HG02610 (cell line): ENCODE results near the gene P4HA1.
"Not testable (repeated sequence)": the region's sequence is repeated elsewhere in the genome, so short reads cannot be mapped to it uniquely, and the experiment has no call there.

Experiments used
- ATAC-seq: cut with Tn5 transposase; IDR thresholded peaks from one replicate; pipeline ENCODE4 v1.9.1; 2021; ENCODE audit warnings: mild to moderate bottlenecking, moderate library complexity; ENCODE audit not compliant: unreplicated experiment

The P4HA1 gene

DNA sequence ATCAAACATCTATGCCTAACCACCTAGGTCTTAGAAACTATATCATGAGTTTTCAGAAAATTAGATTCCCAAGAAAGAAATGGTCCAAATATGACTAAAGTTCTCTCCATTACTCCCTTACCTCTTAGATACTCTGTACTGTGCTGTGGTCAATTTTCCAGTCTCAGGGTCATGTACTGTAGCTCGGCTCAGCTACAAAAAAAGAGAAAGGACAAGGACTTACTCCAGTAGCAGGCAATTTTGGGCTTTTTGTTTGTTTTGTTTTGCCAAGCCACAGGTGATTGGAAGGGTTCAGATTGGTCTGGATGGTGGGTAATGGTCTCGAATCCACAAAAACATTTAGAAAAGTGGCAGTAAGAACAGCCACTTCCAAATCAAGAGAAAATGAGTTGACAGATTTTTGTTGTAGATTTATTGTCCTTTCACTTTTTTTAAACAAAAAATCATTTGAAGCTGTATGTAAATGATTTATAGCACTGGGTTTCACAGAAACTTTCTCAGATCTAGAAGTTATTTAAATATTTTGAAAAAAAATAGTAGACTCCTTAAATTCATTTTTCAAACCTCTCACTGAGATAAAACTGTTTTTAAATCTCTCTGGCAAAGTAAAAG lies 52.8 kb downstream of the P4HA1 start:
- ATAC-seq = no peak

DNA sequence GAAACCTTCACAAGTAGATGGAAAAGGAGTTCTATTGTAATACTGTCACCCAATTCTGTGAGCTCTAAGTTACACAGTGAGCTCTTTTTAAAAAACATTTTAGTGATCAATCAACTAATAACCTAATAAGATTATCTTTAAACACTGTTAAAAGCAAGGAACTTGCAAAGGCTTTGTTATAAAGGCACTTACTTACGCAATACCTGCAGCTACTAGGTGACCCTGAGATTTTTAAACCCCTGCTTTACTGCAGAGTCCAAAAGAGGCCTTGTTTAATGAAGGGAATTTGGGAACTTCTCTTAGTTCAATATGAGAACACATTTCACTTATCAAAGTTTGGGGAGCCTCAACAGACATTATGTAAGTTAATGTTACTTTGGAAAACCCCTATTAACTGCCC lies 53.3 kb downstream of the P4HA1 start:
- ATAC-seq = no peak

- no peak for ATAC-seq
Measured at GRCh38 chr10:73042130-73042529, 54.5 kb downstream of the P4HA1 start.

- no peak for ATAC-seq
Measured at GRCh38 chr10:73039635-73040034, 57.0 kb downstream of the P4HA1 start.

GRCh38 chr10:73036285-73036684 lies 60.4 kb downstream of the P4HA1 start:
- ATAC-seq = not testable (repeated sequence)

GRCh38 chr10:73032536-73032935 lies 64.1 kb downstream of the P4HA1 start:
- no peak for ATAC-seq

- not testable (repeated sequence) for ATAC-seq
Measured at GRCh38 chr10:73026623-73027022, 70.0 kb downstream of the P4HA1 start.

- ATAC-seq = not testable (repeated sequence)
Measured at GRCh38 chr10:73023455-73024070, 73.1 kb downstream of the P4HA1 start.

DNA sequence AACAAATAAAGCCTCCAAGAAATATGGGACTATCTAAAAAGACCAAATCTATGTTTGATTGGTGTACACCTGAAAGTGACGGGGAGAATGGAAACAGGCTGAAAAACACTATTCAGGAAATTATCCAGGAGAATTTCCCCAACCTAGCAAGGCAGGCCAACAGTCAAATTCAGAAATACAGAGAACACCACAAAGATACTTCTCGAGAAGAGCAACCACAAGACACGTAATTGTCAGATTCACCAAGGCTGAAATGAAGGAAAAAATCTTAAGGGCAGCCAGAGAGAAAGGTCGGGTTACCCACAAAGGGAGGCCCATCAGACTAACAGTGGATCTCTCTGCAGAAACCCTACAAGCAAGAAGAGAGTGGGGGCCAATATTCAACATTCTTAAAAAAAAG lies 73.7 kb downstream of the P4HA1 start:
- ATAC-seq = not testable (repeated sequence)

DNA sequence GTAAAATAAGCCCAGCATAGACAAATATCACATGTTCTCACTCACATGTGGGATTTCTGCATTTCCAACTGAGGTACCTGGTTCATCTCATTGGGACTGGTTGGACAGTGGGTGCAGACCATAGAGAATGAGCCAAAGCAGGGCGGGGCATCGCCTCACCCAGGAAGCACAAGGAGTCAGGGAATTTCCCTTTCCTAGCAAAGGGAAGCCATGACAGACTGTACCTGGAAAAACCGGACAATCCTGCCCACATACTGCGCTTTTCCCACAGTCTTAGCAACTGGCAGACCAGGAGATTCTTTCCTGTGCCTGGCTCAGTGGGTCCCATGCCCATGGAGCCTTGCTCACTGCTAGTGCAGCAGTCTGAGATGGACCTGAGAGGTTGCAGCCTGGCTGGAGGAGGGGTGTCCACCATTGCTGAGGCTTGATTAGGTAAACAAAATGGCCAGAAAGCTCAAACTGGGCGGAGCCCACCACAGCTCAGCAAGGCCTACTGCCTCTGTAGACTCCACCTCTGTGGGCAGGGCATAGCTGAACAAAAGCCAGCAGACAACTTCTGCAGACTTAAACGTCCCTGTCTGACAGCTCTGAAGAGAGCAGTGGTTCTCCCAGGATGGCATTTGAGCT lies 75.0 kb downstream of the P4HA1 start:
- ATAC-seq = not testable (repeated sequence)

- no peak for ATAC-seq
Measured at GRCh38 chr10:73021050-73021449, 75.6 kb downstream of the P4HA1 start.

- no peak for ATAC-seq
Measured at GRCh38 chr10:73019100-73019499, 77.6 kb downstream of the P4HA1 start.

DNA sequence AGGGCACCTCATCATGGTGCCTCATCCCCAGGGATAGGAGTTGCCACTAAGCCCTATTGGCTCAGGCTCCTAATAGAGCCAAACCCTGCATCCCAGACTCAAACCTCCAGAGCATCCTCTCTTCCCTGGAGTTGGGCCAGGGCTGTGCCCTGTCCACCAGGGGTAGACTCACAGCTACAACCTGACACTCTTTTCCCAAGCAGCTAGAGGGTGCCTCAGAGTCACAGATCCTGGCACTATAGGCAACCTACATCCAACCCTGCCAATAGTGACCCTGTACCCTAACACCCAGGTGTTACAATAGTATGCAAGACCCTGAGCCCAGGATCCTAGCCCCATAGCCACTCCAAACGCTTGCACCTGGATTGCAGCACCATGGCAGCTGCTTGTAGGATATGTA lies 78.0 kb downstream of the P4HA1 start:
- ATAC-seq = no peak

- ATAC-seq = no peak
Measured at GRCh38 chr10:73017955-73018480, 78.6 kb downstream of the P4HA1 start.

- ATAC-seq = no peak
Measured at GRCh38 chr10:73015779-73016178, 80.9 kb downstream of the P4HA1 start.

GRCh38 chr10:73003822-73004221 lies 92.8 kb downstream of the P4HA1 start:
- ATAC-seq = no peak

DNA sequence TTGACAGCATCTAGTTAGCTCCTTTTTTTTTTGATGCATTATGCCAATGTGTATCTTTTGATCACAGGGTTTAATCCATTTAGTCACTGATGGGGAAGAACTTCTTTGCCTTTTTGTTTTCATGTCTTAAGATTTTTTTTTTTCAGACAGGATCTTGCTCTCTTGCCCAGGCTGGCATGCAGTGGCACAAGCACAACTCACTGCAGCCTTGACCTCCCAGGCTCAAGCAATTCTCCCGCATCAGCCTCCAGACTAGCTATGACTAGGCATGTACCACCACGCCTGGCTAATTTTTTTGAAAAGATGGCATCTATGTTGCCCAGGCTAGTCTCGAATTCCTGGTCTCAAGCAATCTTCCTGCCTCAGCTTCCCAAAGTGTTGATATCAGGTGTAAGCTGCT lies 95.7 kb downstream of the P4HA1 start:
- ATAC-seq = no peak

GRCh38 chr10:72997099-72997498 lies 99.6 kb downstream of the P4HA1 start:
- no peak for ATAC-seq

DNA sequence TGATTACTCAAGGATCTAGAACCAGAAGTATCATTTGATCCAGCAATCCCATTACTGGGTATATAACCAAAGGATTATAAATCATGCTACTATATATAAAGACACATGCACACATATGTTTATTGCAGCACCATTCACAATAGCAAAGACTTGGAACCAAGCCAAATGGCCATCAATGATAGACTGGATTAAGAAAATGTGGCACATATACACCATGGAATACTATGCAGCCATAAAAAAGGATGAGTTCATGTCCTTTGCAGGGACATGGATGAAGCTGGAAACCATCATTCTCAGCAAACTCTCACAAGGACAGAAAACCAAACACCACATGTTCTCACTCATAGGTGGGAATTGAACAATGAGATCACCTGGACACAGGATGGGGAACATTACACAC lies 101.2 kb downstream of the P4HA1 start:
- not testable (repeated sequence) for ATAC-seq

DNA sequence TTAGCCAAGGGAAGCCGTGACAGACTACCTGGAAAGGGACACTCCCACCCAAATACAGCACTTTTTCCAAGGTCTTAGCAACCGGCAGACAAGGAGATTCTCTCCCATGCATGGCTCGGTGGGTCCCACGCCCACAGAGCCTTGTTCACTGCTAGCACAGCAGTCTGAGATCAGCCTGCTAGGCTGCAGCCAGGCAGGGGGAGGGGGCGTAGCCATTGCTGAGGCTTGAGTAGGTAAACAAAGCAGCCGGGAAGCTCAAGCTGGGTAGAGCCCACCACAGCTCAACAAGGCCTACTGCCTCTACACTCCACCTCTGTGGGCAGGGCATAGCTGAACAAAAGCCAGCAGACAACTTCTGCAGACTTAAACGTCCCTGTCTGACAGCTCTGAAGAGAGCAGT lies 106.9 kb downstream of the P4HA1 start:
- ATAC-seq = not testable (repeated sequence)

DNA sequence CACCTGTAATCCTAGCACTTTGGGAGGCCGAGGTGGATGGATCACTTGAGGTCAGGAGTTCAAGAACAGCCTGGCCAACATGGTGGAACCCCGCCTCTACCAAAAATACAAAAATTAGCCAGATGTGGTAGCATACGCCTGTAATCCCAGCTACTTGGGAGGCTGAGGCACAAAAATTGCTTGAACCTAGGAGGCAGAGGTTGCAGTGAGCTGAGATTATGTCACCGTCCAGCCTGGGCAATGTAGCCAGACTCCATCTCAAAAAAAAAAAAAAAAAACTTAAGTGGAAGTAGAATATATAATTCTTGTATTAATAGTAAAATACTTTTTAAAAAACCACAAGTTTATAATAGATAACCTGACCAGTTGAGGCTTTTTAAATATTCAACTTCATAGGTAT lies 112.0 kb downstream of the P4HA1 start:
- ATAC-seq = not testable (repeated sequence)

- no peak for ATAC-seq
Measured at GRCh38 chr10:72981882-72982529, 114.7 kb downstream of the P4HA1 start.
